Trophoblast cell (in vitro differentiated cells and primary cell): ENCODE results near the gene MTFR1L.

ENCODE experiments used
- DNase-seq, 2 donors: peaks; one replicate each; pipeline ENCODE4 v3.0.0-alpha.2; 2016
- H2AFZ ChIP-seq: 2 replicates; pipeline ENCODE4 v1.6.1; 2013; ENCODE audit warnings: low read length, moderate library complexity, mild to moderate bottlenecking; ENCODE audit not compliant: insufficient read depth, poor library complexity
- H2AK5ac ChIP-seq: 2 replicates; pipeline ENCODE4 v1.6.1; 2013; ENCODE audit warnings: mild to moderate bottlenecking, low read length
- H2BK120ac ChIP-seq: 2 replicates; pipeline ENCODE4 v1.6.1; 2013; ENCODE audit warnings: low read length, mild to moderate bottlenecking, moderate library complexity; ENCODE audit not compliant: insufficient read depth, poor library complexity
- H2BK12ac ChIP-seq: 2 replicates; pipeline ENCODE4 v1.6.1; 2013; ENCODE audit warnings: mild to moderate bottlenecking, low read length, moderate library complexity
- H2BK5ac ChIP-seq: 2 replicates; pipeline ENCODE4 v1.6.1; 2013; ENCODE audit warnings: low read length, low read depth, moderate library complexity, mild to moderate bottlenecking; ENCODE audit not compliant: poor library complexity
- H3K14ac ChIP-seq: 2 replicates; pipeline ENCODE4 v1.6.1; 2013; ENCODE audit warnings: mild to moderate bottlenecking, low read length
- H3K18ac ChIP-seq: 2 replicates; pipeline ENCODE4 v1.6.1; 2013; ENCODE audit warnings: mild to moderate bottlenecking, low read length
- H3K23ac ChIP-seq: 2 replicates; pipeline ENCODE4 v1.6.1; 2013; ENCODE audit warnings: low read length
- H3K27ac ChIP-seq: 2 replicates; pipeline ENCODE4 v1.5.1; 2013; ENCODE audit warnings: low read depth, mild to moderate bottlenecking, inconsistent platforms, low read length, moderate library complexity
- H3K27me3 ChIP-seq: 2 replicates; pipeline ENCODE4 v1.6.1; 2013; ENCODE audit warnings: inconsistent platforms, mild to moderate bottlenecking, low read length, moderate library complexity; ENCODE audit not compliant: insufficient read depth
- H3K36me3 ChIP-seq, 2 experiments: 1 replicate in 1 of 2; 2 replicates in 1 of 2; pipeline ENCODE4 v1.6.1; 2013; ENCODE audit warnings: low read length in 2 of 2, mild to moderate bottlenecking in 2 of 2, moderate library complexity in 1 of 2; ENCODE audit not compliant: insufficient read depth in 2 of 2, control insufficient read depth in 1 of 2
- H3K4ac ChIP-seq: 2 replicates; pipeline ENCODE4 v1.6.1; 2013; ENCODE audit warnings: low read depth, mild to moderate bottlenecking, low read length, moderate library complexity
- H3K4me1 ChIP-seq, 2 experiments: 1 replicate in 1 of 2; 2 replicates in 1 of 2; pipeline ENCODE4 v1.6.1; 2013; ENCODE audit warnings: low read length in 2 of 2, mild to moderate bottlenecking in 2 of 2, moderate library complexity in 1 of 2; ENCODE audit not compliant: insufficient read depth in 2 of 2, control insufficient read depth in 1 of 2
- H3K4me2 ChIP-seq: 2 replicates; pipeline ENCODE4 v1.6.1; 2013; ENCODE audit warnings: inconsistent platforms, mild to moderate bottlenecking, low read length, moderate library complexity
- H3K4me3 ChIP-seq: 2 replicates; pipeline ENCODE4 v1.5.1; 2013; ENCODE audit warnings: mild to moderate bottlenecking, low read depth, low read length, inconsistent platforms
- H3K79me1 ChIP-seq: one replicate; pipeline ENCODE4 v1.6.1; 2013; ENCODE audit warnings: low read length
- H3K79me2 ChIP-seq: 2 replicates; pipeline ENCODE4 v1.6.1; 2013; ENCODE audit warnings: low read length, mild to moderate bottlenecking; ENCODE audit not compliant: control insufficient read depth, insufficient read depth, poor library complexity
- H3K9ac ChIP-seq: 2 replicates; pipeline ENCODE4 v1.6.1; 2013; ENCODE audit warnings: mild to moderate bottlenecking, low read length
- H3K9me3 ChIP-seq: 2 replicates; pipeline ENCODE4 v1.6.1; 2013; ENCODE audit warnings: low read depth, mild to moderate bottlenecking, control low read depth, inconsistent platforms, low read length; ENCODE audit not compliant: insufficient read depth
- H4K12ac ChIP-seq: 2 replicates; pipeline ENCODE4 v1.6.1; 2013; ENCODE audit warnings: low read depth, mild to moderate bottlenecking, low read length, moderate library complexity
- H4K8ac ChIP-seq: 2 replicates; pipeline ENCODE4 v1.6.1; 2013; ENCODE audit warnings: low read depth, mild to moderate bottlenecking, low read length, moderate library complexity
- H4K91ac ChIP-seq: one replicate; pipeline ENCODE4 v1.6.1; 2013; ENCODE audit warnings: low read depth, mild to moderate bottlenecking, low read length, moderate library complexity
- WGBS: extraction: QIAGEN DNeasy Blood & Tissue Kit; methylation state at CpG from one replicate; pipeline ENCODE4 v1.1.7; 2013; ENCODE audit warnings: missing lambda C conversion rate; ENCODE audit not compliant: insufficient read length, insufficient coverage; ENCODE audit errors: extremely low coverage; 5-methylcytosine and 5-hydroxymethylcytosine counted together

The MTFR1L gene

DNA sequence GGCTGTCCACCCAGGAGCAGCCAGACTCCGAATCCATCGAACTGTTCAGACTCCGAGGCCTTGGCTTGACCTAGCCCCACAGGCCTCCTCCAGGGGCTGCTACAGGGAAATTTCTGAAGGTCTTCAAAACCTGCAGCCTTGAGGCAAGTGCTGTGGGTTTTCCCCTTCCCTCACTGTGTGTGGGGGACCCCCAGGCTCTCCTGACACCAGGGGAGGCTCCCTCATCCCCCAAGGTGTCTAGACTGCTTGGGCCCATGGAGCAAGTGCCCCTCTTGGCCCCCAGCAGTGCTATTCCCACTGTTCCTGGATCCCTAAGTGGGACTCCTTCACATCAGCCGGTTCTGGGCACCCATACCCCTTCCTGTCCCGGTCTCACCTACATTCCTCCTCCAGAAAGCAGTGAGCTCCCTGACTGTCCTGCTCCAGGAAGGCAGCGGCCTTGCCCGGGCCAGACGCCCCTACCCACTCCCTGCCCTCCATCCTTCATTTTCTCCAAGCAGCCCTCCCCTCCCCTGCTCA, 54.9 kb downstream of the MTFR1L start:
- Histone ChIP-seq H3K79me1 (peaks cover 24% of the 10 kb centered on the region), H3K79me2 (peaks cover 12% of the 10 kb centered on the region), H3K27ac (peak overlapping the region; percentile 90), H2BK5ac (peak overlapping the region; percentile 58), H3K4ac (peak overlapping the region; percentile 63), H3K4me1 (peaks cover 21 to 36% of the 10 kb centered on the region in 2 experiments), H2AK5ac (peak overlapping the region; percentile 80), H3K4me2 (peak overlapping the region; percentile 78), H3K18ac (peak overlapping the region; percentile 82), H4K8ac (peak overlapping the region; percentile 73), H2BK120ac (peak overlapping the region; percentile 81), H4K91ac (peak overlapping the region; percentile 87), H4K12ac (peak overlapping the region; percentile 63), H3K9me3 (no peaks in the 10 kb centered on the region), H2AFZ (peak overlapping the region; percentile 50), H3K23ac (no peak overlapping the region), H3K14ac (peak overlapping the region; percentile 84), H3K4me3 (peak overlapping the region; percentile 67), H2BK12ac (peak overlapping the region; percentile 85), H3K9ac (peak overlapping the region; percentile 52), H3K36me3 (peaks cover 6 to 7% of the 10 kb centered on the region in 2 experiments), H3K27me3 (no peaks in the 10 kb centered on the region)
- no peak for DNase-seq
- no CpG with 5 or more reads among the region's 8 CpGs for WGBS

DNA sequence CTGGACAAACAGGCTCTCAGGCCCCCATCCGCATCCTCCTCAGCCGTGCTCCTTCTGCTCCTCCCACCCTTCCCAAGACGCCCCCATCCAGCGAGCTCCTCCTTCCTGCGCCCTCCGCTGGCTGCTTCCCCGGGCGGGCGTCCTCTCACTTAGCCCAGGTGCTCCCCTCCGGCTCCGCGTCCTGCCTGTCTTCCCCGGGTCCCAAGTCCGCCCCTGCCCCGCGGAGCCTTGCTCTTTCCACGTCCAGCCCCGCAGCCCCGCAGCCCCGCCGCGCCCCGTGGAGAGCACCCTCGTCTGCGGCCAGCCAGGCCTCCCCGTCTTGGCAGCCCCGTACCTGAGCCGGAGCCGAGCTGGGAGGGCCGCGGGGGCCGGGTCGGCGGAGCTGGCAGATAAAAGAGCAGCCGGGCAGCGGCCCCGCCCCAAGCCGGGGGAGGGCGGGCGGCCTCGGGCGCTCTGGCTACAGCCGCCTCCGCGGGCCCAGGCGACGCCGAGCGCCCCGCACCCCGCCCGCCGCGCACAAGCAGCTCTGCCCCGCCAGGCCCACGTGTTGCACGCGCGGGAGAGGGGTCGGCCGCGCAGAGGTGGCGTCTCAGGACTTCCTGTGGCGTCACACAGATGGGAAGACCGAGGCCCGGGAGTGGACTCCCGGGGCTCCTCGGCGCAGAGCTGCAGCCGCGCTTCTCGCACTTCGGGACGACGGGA, 55.6 kb downstream of the MTFR1L start, which contains the start of gene PAQR7:
PAQR7 (minus strand) TSS at position 555 of the 702 bp plus-strand sequence. CDS start 11,869 bp downstream, outside the sequence.
- H2AFZ ChIP-seq = peak within 1 kb of the TSS; percentile 83

DNA sequence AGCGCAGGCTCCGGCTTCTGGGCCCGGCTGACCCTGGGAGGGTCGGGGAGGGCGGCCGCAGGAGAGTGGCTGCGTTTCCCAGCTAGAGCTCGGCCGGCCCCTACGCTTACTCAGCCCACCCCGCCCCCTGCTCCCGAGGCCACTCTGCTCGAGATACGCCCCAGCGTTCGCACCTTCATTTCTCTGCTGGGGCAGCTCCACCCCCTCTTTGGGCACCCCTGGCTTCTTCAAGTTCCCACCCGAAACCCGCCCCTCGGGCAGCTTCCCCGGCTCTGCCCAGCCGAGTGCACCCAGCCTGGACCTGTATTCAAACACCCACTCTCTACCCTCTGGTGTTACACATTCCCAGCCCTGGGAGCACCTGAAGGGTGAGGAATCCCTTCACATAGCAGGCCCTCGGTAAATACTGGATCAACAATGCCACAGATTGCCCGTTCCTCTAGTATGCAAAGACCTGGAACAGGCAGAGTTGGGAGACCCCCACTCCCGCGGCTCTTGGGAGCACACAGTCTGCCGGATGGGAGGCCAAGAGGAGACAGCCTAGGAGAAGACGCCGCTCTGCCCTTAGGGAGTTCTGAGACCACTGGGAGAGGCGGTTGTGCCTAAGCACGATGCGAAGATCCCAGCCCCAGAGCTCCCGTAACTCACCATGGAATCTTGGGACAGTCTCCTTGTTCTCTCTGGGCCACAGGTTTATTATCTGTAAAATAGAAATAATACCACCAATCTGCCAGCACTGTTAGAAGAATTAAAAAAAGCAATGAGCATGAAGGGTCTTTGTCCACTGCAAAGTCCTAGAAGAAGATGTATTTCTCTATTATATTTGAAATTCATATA, 56.3 kb downstream of the MTFR1L start:
- Histone ChIP-seq H3K79me1 (peaks cover 29% of the 10 kb centered on the region), H2BK5ac (peak overlapping the region; percentile 58), H3K27me3 (no peaks in the 10 kb centered on the region), H2AK5ac (no peak overlapping the region), H3K79me2 (peaks cover 12% of the 10 kb centered on the region), H3K18ac (peak overlapping the region; percentile 23), H3K9ac (peak overlapping the region; percentile 62), H3K4me1 (peaks cover 30 to 47% of the 10 kb centered on the region in 2 experiments), H3K9me3 (no peaks in the 10 kb centered on the region), H3K4ac (peak overlapping the region; percentile 56), H4K12ac (peak overlapping the region; percentile 63), H3K36me3 (no peaks in the 10 kb centered on the region), H4K91ac (peak overlapping the region; percentile 87), H3K4me3 (peak overlapping the region; percentile 61), H4K8ac (peak overlapping the region; percentile 80), H3K14ac (peak overlapping the region; percentile 84), H2BK120ac (peak overlapping the region; percentile 34), H3K27ac (peak overlapping the region; percentile 90), H2AFZ (peak overlapping the region; percentile 83), H3K23ac (no peak overlapping the region), H3K4me2 (peak overlapping the region; percentile 78), H2BK12ac (peak overlapping the region; percentile 29)
- peak; percentile 41 to 42 for DNase-seq
- WGBS = no CpG with 5 or more reads among the region's 32 CpGs

More for the DNA sequence above, 55.6 kb downstream of the MTFR1L start, which contains the start of gene PAQR7:
- Histone ChIP-seq H3K36me3 (peaks cover 1 to 3% of the 10 kb centered on the region in 2 experiments), H3K4me2 (peak within 1 kb of the TSS; percentile 78), H3K4me1 (peaks cover 27 to 42% of the 10 kb centered on the region in 2 experiments), H2AK5ac (peak within 1 kb of the TSS; percentile 80), H4K91ac (peak within 1 kb of the TSS; percentile 87), H4K12ac (peak within 1 kb of the TSS; percentile 63), H3K4me3 (peak within 1 kb of the TSS; percentile 67), H2BK120ac (peak within 1 kb of the TSS; percentile 81), H3K9me3 (no peaks in the 10 kb centered on the region), H2BK5ac (peak within 1 kb of the TSS; percentile 58), H3K14ac (peak within 1 kb of the TSS; percentile 84), H3K79me2 (peaks cover 12% of the 10 kb centered on the region), H3K4ac (peak within 1 kb of the TSS; percentile 63), H3K9ac (peak within 1 kb of the TSS; percentile 62), H4K8ac (peak within 1 kb of the TSS; percentile 80), H3K27me3 (no peaks in the 10 kb centered on the region), H3K23ac (no peak within 1 kb of the TSS), H3K27ac (peak within 1 kb of the TSS; percentile 90), H3K79me1 (peaks cover 29% of the 10 kb centered on the region), H2BK12ac (peak within 1 kb of the TSS; percentile 85), H3K18ac (peak within 1 kb of the TSS; percentile 82)
- no CpG with 5 or more reads among the region's 75 CpGs for WGBS
- peak; percentile 49 to 75 for DNase-seq

DNA sequence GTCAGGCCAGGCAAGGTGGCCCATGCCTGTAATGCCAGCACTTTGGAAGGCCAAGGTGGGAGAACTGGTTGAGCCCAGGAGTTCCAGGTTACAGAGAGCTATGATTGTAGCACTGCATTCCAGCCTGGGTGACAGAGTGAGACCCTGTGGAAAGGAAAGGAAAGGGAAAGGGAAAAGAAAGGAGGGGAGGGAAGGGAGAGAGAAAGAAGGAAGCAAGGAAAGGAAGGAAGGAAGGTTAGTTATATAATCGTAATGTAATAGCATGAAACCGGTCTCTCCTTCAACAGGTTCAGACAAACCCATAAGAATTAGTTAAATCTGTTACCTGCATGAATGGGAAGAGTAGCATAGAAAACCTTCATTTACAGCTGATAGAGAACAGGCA, 56.9 kb downstream of the MTFR1L start:
- no peak overlapping the region for H3K14ac ChIP-seq
- WGBS = 100% methylated on average over 1 of the region's 2 CpGs

More for the DNA sequence above, 56.9 kb downstream of the MTFR1L start:
- peak; percentile 35 to 70 for DNase-seq
- no peak overlapping the region for H4K12ac ChIP-seq
- no peak overlapping the region for H2BK120ac ChIP-seq
- H2BK5ac ChIP-seq = no peak overlapping the region
- peaks cover 29% of the 10 kb centered on the region for H3K79me1 ChIP-seq
- H4K91ac ChIP-seq = no peak overlapping the region
- H4K8ac ChIP-seq = no peak overlapping the region
- no peak overlapping the region for H3K18ac ChIP-seq
- no peak overlapping the region for H2AK5ac ChIP-seq
- no peak overlapping the region for H3K4me2 ChIP-seq
- no peaks in the 10 kb centered on the region for H3K9me3 ChIP-seq
- no peak overlapping the region for H3K23ac ChIP-seq
- H3K9ac ChIP-seq = no peak overlapping the region
- H3K4me3 ChIP-seq = no peak overlapping the region
- H3K27me3 ChIP-seq = no peaks in the 10 kb centered on the region
- peak overlapping the region; percentile 16 for H3K27ac ChIP-seq
- H2BK12ac ChIP-seq = no peak overlapping the region
- no peak overlapping the region for H3K4ac ChIP-seq
- H3K36me3 ChIP-seq = no peaks in the 10 kb centered on the region
- H3K79me2 ChIP-seq = peaks cover 12% of the 10 kb centered on the region
- peaks cover 32 to 45% of the 10 kb centered on the region in 2 experiments for H3K4me1 ChIP-seq
- no peak overlapping the region for H2AFZ ChIP-seq
